ENCODE data around the gene POM121.
A peak's percentile ranks its signal among the peaks of the same experiment; 100 is the strongest.
"Not testable (repeated sequence)": the region's sequence is repeated elsewhere in the genome, so short reads cannot be mapped to it uniquely, and the experiment has no call there.

Gene POM121

DNA sequence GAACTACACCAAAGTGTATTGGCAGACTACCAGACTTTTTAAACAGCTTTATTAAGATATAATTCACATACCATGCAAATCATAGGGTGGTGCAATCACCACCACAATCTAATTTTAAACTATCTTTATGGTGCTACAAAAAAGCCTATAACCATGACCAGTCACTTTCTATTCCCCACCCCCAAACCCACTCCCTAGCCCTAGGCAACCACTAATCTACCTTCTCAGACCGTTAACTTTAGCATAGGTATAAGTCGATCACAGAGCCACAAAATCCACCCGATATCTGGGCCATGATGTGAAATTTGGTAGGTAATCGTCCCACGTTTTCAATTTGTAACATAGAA is 536 bp upstream of the POM121 start:
- ATAC-seq (ENCODE audit: insufficient read depth, low read depth): peak; percentile 37

DNA sequence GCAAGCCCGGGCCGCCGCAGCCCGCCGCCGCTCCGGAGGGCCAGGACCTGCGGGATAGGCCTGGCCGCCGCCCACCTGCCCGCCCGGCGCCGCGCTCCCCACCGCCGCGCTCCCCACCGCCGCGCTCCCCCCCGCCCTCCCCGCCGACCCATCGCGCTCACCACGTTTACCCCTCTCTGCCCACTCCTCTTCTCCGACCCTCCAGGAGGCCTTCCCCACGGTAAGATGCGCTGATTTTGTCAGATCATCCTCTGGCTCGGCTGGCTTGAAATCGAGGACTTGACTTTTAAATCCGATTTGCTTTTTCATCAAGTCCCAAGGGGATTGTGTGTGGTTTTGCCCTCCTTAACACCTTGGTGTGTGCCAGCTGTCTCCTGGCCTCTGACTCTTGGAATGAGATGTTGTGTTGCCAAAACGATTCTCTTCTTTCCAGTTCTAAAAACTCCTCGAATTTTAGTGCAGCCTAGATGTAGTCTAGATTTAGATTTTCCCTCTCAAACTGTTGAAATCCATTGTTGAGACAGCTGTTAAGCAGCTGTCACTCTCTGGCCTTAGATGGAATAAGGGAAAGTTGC is 738 bp downstream of the POM121 start:
- Histone ChIP-seq H3K4me2 (ENCODE audit: insufficient read depth, low read length) (peak overlapping the region; percentile 94), H3K4me1 (ENCODE audit: insufficient read depth, low read length) (peaks cover 30% of the 10 kb centered on the region), H3K27me3 (ENCODE audit: insufficient read depth, low read length, poor library complexity) (no peaks in the 10 kb centered on the region), H4K20me1 (ENCODE audit: insufficient read depth, low read length) (peaks cover 10% of the 10 kb centered on the region), H3K9ac (ENCODE audit: low read depth, low read length) (peak overlapping the region; percentile 72), H3K4me3 (ENCODE audit: low read depth in 1 of 2, low read length in 2 of 2) (peak overlapping the region; percentile 60 to 77; a peak in 3 of 4 replicates), H2AFZ (ENCODE audit: low read depth, low read length) (peak overlapping the region; percentile 73), H3K27ac (ENCODE audit: low read length) (peak overlapping the region; percentile 71), H3K9me3 (ENCODE audit: insufficient read depth, low read length, severe bottlenecking) (no peaks in the 10 kb centered on the region), H3K36me3 (ENCODE audit: insufficient read depth, low read length) (peaks cover 53% of the 10 kb centered on the region), H3K79me2 (ENCODE audit: insufficient read depth, low read length) (peaks cover 60% of the 10 kb centered on the region)
- ATAC-seq (ENCODE audit: insufficient read depth, low read depth) (peak; percentile 38), DNase-seq (peak; percentile 47)
- TF ChIP-seq, protein P1, sequence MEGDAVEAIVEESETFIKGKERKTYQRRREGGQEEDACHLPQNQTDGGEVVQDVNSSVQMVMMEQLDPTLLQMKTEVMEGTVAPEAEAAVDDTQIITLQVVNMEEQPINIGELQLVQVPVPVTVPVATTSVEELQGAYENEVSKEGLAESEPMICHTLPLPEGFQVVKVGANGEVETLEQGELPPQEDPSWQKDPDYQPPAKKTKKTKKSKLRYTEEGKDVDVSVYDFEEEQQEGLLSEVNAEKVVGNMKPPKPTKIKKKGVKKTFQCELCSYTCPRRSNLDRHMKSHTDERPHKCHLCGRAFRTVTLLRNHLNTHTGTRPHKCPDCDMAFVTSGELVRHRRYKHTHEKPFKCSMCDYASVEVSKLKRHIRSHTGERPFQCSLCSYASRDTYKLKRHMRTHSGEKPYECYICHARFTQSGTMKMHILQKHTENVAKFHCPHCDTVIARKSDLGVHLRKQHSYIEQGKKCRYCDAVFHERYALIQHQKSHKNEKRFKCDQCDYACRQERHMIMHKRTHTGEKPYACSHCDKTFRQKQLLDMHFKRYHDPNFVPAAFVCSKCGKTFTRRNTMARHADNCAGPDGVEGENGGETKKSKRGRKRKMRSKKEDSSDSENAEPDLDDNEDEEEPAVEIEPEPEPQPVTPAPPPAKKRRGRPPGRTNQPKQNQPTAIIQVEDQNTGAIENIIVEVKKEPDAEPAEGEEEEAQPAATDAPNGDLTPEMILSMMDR (IDR thresholded peaks at IDR 0.05; ENCODE audit: borderline replicate concordance, extremely low read depth, low read length, poor library complexity, severe bottlenecking): no peak
- TF ChIP-seq EZH2 (IDR thresholded peaks at IDR 0.05; ENCODE audit: borderline replicate concordance, low read depth, low read length, severe bottlenecking): no peak

More for the DNA sequence above, 536 bp upstream of the POM121 start:
- Histone ChIP-seq H3K27ac (ENCODE audit: low read length) (peak overlapping the region; percentile 87), H3K4me1 (ENCODE audit: insufficient read depth, low read length) (peaks cover 30% of the 10 kb centered on the region), H3K9ac (ENCODE audit: low read depth, low read length) (peak overlapping the region; percentile 72), H4K20me1 (ENCODE audit: insufficient read depth, low read length) (peaks cover 13% of the 10 kb centered on the region), H3K79me2 (ENCODE audit: insufficient read depth, low read length) (peaks cover 70% of the 10 kb centered on the region), H3K36me3 (ENCODE audit: insufficient read depth, low read length) (peaks cover 46% of the 10 kb centered on the region), H3K27me3 (ENCODE audit: insufficient read depth, low read length, poor library complexity) (no peaks in the 10 kb centered on the region), H3K9me3 (ENCODE audit: insufficient read depth, low read length, severe bottlenecking) (no peaks in the 10 kb centered on the region), H3K4me2 (ENCODE audit: insufficient read depth, low read length) (peak overlapping the region; percentile 94), H2AFZ (ENCODE audit: low read depth, low read length) (peak overlapping the region; percentile 83), H3K4me3 (ENCODE audit: low read depth in 1 of 2, low read length in 2 of 2) (peak overlapping the region; percentile 60 to 77)
- no peak for DNase-seq
- TF ChIP-seq EZH2 (IDR thresholded peaks at IDR 0.05; ENCODE audit: borderline replicate concordance, low read depth, low read length, severe bottlenecking): no peak
- TF ChIP-seq, protein P1 (IDR thresholded peaks at IDR 0.05; ENCODE audit: borderline replicate concordance, extremely low read depth, low read length, poor library complexity, severe bottlenecking): no peak

DNA sequence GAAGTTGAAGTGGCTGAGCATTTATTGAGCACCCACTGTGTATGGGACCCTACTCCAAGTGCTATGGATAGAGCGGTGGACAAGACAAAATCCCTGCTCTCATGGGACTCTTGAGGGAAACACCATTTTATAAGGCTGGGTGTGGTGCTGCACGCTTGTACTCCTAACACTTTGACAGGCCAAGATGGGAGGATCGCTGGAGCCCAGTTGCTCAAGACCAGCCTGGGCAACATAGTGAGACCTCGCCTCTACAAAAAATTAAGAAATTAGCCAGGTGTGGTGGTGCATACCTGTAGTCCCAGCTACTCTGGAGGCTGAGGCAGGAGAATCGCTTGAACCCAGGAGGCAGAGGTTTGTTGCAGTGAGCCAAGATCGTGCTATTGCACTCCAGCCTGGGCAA is 2.9 kb downstream of the POM121 start:
- Histone ChIP-seq H3K36me3 (ENCODE audit: insufficient read depth, low read length) (peaks cover 60% of the 10 kb centered on the region), H4K20me1 (ENCODE audit: insufficient read depth, low read length) (peaks cover 10% of the 10 kb centered on the region), H3K4me1 (ENCODE audit: insufficient read depth, low read length) (peaks cover 30% of the 10 kb centered on the region), H3K79me2 (ENCODE audit: insufficient read depth, low read length) (peaks cover 40% of the 10 kb centered on the region)
- not testable (repeated sequence) for H3K4me3 ChIP-seq (ENCODE audit: low read depth in 1 of 2, low read length in 2 of 2); H3K27ac ChIP-seq (ENCODE audit: low read length); H3K4me2 ChIP-seq (ENCODE audit: insufficient read depth, low read length); DNase-seq; H3K9ac ChIP-seq (ENCODE audit: low read depth, low read length); ATAC-seq (ENCODE audit: insufficient read depth, low read depth); H3K9me3 ChIP-seq (ENCODE audit: insufficient read depth, low read length, severe bottlenecking); H3K27me3 ChIP-seq (ENCODE audit: insufficient read depth, low read length, poor library complexity); H2AFZ ChIP-seq (ENCODE audit: low read depth, low read length)

DNA sequence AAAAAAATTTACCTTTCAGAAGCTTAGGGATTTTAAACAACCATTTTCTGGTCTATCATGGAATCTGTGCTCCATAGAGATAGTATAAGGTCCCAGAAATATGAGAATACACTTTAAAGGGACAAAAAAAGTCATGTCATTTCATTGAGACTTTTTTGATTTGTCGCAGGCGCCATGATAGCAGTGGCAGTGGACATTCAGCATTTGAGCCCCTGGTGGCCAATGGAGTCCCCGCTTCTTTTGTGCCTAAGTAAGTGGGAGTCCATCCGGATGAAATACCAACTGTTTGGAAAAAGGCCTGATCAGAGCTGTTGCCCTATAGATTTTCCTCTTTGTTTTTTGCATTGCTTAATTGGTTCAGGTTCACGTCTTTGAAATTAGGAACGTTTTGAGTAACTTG is 3.3 kb downstream of the POM121 start:
- not testable (repeated sequence) for H2AFZ ChIP-seq (ENCODE audit: low read depth, low read length); DNase-seq; H3K27me3 ChIP-seq (ENCODE audit: insufficient read depth, low read length, poor library complexity); H3K4me2 ChIP-seq (ENCODE audit: insufficient read depth, low read length); ATAC-seq (ENCODE audit: insufficient read depth, low read depth); H3K27ac ChIP-seq (ENCODE audit: low read length); H3K9me3 ChIP-seq (ENCODE audit: insufficient read depth, low read length, severe bottlenecking); H3K9ac ChIP-seq (ENCODE audit: low read depth, low read length); H3K4me3 ChIP-seq (ENCODE audit: low read depth in 1 of 2, low read length in 2 of 2)
- peaks cover 60% of the 10 kb centered on the region for H3K36me3 ChIP-seq (ENCODE audit: insufficient read depth, low read length)
- peaks cover 38% of the 10 kb centered on the region for H3K79me2 ChIP-seq (ENCODE audit: insufficient read depth, low read length)
- H4K20me1 ChIP-seq (ENCODE audit: insufficient read depth, low read length): peaks cover 10% of the 10 kb centered on the region
- H3K4me1 ChIP-seq (ENCODE audit: insufficient read depth, low read length): peaks cover 28% of the 10 kb centered on the region

DNA sequence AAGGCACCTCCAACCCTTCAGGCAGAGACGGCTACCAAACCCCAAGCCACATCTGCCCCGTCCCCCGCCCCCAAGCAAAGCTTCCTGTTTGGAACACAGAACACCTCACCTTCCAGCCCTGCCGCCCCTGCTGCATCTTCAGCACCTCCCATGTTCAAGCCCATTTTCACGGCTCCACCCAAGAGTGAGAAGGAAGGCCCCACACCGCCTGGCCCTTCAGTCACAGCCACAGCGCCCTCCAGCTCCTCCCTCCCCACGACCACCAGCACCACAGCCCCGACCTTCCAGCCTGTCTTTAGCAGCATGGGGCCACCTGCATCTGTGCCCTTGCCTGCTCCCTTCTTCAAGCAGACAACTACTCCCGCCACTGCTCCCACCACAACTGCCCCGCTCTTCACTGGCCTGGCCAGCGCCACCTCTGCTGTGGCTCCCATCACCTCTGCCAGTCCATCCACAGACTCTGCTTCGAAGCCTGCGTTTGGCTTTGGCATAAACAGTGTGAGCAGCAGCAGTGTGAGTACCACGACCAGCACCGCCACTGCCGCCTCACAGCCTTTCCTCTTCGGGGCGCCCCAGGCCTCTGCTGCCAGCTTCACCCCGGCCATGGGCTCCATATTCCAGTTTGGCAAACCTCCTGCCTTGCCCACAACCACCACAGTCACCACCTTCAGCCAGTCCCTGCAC is 17.3 kb downstream of the POM121 start:
- not testable (repeated sequence) for H3K4me3 ChIP-seq (ENCODE audit: low read depth in 1 of 2, low read length in 2 of 2); ATAC-seq (ENCODE audit: insufficient read depth, low read depth); DNase-seq; H3K4me2 ChIP-seq (ENCODE audit: insufficient read depth, low read length); H3K4me1 ChIP-seq (ENCODE audit: insufficient read depth, low read length); H3K27me3 ChIP-seq (ENCODE audit: insufficient read depth, low read length, poor library complexity); H3K9me3 ChIP-seq (ENCODE audit: insufficient read depth, low read length, severe bottlenecking); H3K9ac ChIP-seq (ENCODE audit: low read depth, low read length); H2AFZ ChIP-seq (ENCODE audit: low read depth, low read length); H3K79me2 ChIP-seq (ENCODE audit: insufficient read depth, low read length); H4K20me1 ChIP-seq (ENCODE audit: insufficient read depth, low read length); H3K27ac ChIP-seq (ENCODE audit: low read length)
- H3K36me3 ChIP-seq (ENCODE audit: insufficient read depth, low read length): peaks cover 26% of the 10 kb centered on the region

DNA sequence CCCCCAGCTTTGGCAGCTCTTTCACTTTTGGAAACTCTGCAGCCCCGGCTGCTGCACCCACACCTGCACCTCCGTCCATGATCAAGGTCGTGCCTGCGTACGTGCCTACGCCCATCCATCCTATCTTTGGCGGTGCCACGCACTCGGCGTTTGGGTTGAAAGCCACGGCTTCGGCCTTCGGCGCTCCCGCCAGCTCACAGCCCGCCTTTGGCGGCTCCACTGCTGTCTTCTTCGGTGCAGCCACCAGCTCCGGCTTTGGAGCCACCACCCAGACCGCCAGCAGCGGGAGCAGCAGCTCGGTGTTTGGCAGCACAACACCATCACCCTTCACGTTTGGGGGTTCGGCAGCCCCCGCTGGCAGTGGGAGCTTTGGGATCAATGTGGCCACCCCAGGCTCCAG is 18.1 kb downstream of the POM121 start:
- not testable (repeated sequence) for H3K4me2 ChIP-seq (ENCODE audit: insufficient read depth, low read length); H3K4me3 ChIP-seq (ENCODE audit: low read depth in 1 of 2, low read length in 2 of 2); ATAC-seq (ENCODE audit: insufficient read depth, low read depth); H4K20me1 ChIP-seq (ENCODE audit: insufficient read depth, low read length); H3K27ac ChIP-seq (ENCODE audit: low read length); DNase-seq; H3K79me2 ChIP-seq (ENCODE audit: insufficient read depth, low read length); H2AFZ ChIP-seq (ENCODE audit: low read depth, low read length); H3K9me3 ChIP-seq (ENCODE audit: insufficient read depth, low read length, severe bottlenecking); H3K27me3 ChIP-seq (ENCODE audit: insufficient read depth, low read length, poor library complexity); H3K9ac ChIP-seq (ENCODE audit: low read depth, low read length); H3K4me1 ChIP-seq (ENCODE audit: insufficient read depth, low read length)
- peaks cover 21% of the 10 kb centered on the region for H3K36me3 ChIP-seq (ENCODE audit: insufficient read depth, low read length)
